MG63 (cell line): ENCODE data around the gene SLC13A5. TPM values are rescaled to one million over a fixed set of nuclear protein-coding genes. Genes with fewer than 3 reads are reported as not detected.
A peak's percentile ranks its signal among the peaks of the same experiment; 100 is the strongest.
"Not testable (repeated sequence)": the region's sequence is repeated elsewhere in the genome, so short reads cannot be mapped to it uniquely, and the experiment has no call there.

ENCODE experiments used
- DNase-seq: peaks from one replicate; pipeline ENCODE4 v3.0.0-alpha.2; 2020
- H3K27me3 ChIP-seq: fragments of 250-450 bp; sonication (Bioruptor Pico); 2 replicates; pipeline ENCODE4 v1.5.1; 2020; ENCODE audit warnings: mild to moderate bottlenecking, moderate library complexity
- H3K36me3 ChIP-seq: fragments of 250-450 bp; sonication (Bioruptor Pico); 2 replicates; pipeline ENCODE4 v1.5.1; 2020; ENCODE audit warnings: mild to moderate bottlenecking, moderate library complexity
- H3K4me3 ChIP-seq: fragments of 250-450 bp; sonication (Bioruptor Pico); 2 replicates; pipeline ENCODE4 v1.5.1; 2020; ENCODE audit warnings: mild to moderate bottlenecking, moderate library complexity
- H3K9me3 ChIP-seq: fragments of 250-450 bp; sonication (Bioruptor Pico); 2 replicates; pipeline ENCODE4 v1.5.1; 2020; ENCODE audit warnings: mild to moderate bottlenecking, moderate library complexity
- total RNA-seq: library from RNA; depleted of rRNA; stranded (reverse); fragments of >200 nt; shearing (Covaris generic); gene quantifications from 2 replicates; pipeline ENCODE4 v1.2.3, GENCODE V29; 2014; ENCODE audit warnings: low replicate concordance

Gene SLC13A5
- total RNA-seq, 1 experiment from 2014 or later = not detected

GRCh38 chr17:6677158-6677831, 35.9 kb downstream of the SLC13A5 start:
- H3K27me3 ChIP-seq = no peaks in the 10 kb centered on the region
- DNase-seq = no peak
- no peaks in the 10 kb centered on the region for H3K9me3 ChIP-seq
- no peak overlapping the region for H3K4me3 ChIP-seq
- H3K36me3 ChIP-seq = no peaks in the 10 kb centered on the region

DNA sequence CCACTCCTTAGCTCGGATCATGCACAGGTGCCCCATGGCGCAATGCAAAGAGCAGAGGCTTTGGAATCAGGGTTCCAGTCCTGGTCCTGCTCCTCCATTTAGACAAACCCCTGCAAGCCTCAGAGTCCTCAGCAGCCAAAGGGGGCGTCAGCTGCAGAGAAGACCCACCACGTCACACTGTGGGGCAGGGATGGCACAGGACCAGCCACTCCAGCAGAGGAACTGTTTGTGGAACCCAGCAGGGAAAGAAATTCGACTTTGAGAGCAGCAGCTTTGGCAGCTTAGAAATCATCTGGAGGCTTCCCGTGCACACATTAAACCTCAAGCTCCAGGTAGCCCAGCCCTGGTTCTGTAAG, 36.4 kb downstream of the SLC13A5 start:
- no peaks in the 10 kb centered on the region for H3K9me3 ChIP-seq
- DNase-seq = no peak
- no peak overlapping the region for H3K4me3 ChIP-seq
- H3K27me3 ChIP-seq = no peaks in the 10 kb centered on the region
- H3K36me3 ChIP-seq = no peaks in the 10 kb centered on the region

GRCh38 chr17:6675201-6675825, 37.9 kb downstream of the SLC13A5 start:
- no peaks in the 10 kb centered on the region for H3K27me3 ChIP-seq
- no peaks in the 10 kb centered on the region for H3K9me3 ChIP-seq
- no peak for DNase-seq
- H3K36me3 ChIP-seq = no peaks in the 10 kb centered on the region
- H3K4me3 ChIP-seq = no peak overlapping the region

GRCh38 chr17:6674586-6674985, 38.6 kb downstream of the SLC13A5 start:
- H3K4me3 ChIP-seq = no peak overlapping the region
- no peaks in the 10 kb centered on the region for H3K27me3 ChIP-seq
- H3K36me3 ChIP-seq = no peaks in the 10 kb centered on the region
- DNase-seq = no peak
- no peaks in the 10 kb centered on the region for H3K9me3 ChIP-seq

GRCh38 chr17:6671431-6671830, 41.7 kb downstream of the SLC13A5 start:
- Histone ChIP-seq H3K36me3 (no peaks in the 10 kb centered on the region), H3K27me3 (no peaks in the 10 kb centered on the region), H3K4me3 (no peak overlapping the region), H3K9me3 (no peaks in the 10 kb centered on the region)
- no peak for DNase-seq

GRCh38 chr17:6670999-6671398, 42.2 kb downstream of the SLC13A5 start:
- DNase-seq = no peak
- H3K4me3 ChIP-seq = no peak overlapping the region
- H3K9me3 ChIP-seq = no peaks in the 10 kb centered on the region
- no peaks in the 10 kb centered on the region for H3K36me3 ChIP-seq
- H3K27me3 ChIP-seq = no peaks in the 10 kb centered on the region

DNA sequence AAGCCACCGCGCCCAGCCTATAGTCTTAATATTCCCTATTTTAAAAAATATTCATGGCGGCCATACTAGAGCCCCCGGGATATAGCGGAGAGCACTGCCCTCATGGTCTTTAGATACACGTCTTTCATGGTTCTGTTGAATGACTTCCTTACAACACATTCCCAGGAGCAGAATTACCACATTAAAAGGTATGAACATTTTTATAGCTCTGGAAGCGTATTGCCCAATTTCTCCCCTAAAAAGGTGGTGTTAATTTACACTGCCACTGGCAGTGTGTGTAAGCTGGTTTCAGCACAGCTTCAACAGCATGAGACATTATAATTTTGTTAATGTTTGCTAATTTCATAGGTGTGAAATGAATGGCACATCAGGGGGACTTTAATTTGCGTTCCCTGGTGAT, 42.6 kb downstream of the SLC13A5 start:
- Histone ChIP-seq H3K4me3 (no peak overlapping the region), H3K36me3 (no peaks in the 10 kb centered on the region), H3K9me3 (no peaks in the 10 kb centered on the region), H3K27me3 (no peaks in the 10 kb centered on the region)
- DNase-seq = no peak

GRCh38 chr17:6669479-6670212, 43.5 kb downstream of the SLC13A5 start:
- Histone ChIP-seq H3K4me3 (no peak overlapping the region), H3K9me3 (no peaks in the 10 kb centered on the region), H3K27me3 (no peaks in the 10 kb centered on the region), H3K36me3 (no peaks in the 10 kb centered on the region)
- no peak for DNase-seq

DNA sequence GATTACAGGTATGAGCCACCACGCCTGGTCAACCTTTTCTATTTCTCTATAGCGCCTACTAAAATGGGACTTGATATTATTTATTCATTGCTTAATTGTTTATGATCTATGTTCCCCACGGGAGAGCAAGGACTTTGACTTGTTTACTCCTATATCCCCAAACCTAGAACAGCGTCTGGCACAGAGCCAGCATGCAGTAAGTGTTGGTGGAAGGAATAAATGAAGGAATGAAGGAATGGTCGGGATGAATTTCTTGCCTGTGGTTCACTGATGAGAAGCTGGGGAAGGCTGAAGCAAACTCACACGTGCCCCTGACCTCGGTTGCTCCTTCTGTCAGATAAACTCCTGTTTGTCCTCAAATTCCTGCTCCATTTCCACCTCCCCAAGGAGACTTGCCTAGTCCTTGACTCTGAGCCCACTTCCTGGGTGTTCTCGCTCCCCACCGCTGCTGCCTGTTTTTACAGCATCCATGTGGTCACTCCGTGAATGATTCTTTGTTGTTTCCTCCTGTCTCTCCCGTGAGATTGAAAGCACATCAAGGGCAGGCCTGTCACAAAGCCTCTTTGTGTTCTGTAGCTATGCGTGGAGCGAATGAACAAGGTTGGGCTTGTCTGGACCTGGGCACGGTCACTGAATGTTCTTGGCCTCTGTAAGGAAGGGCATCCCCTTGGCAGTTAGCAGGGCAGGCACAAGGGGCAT, 44.3 kb downstream of the SLC13A5 start:
- no peaks in the 10 kb centered on the region for H3K27me3 ChIP-seq
- DNase-seq = no peak
- H3K36me3 ChIP-seq = no peaks in the 10 kb centered on the region
- H3K9me3 ChIP-seq = no peaks in the 10 kb centered on the region
- no peak overlapping the region for H3K4me3 ChIP-seq

DNA sequence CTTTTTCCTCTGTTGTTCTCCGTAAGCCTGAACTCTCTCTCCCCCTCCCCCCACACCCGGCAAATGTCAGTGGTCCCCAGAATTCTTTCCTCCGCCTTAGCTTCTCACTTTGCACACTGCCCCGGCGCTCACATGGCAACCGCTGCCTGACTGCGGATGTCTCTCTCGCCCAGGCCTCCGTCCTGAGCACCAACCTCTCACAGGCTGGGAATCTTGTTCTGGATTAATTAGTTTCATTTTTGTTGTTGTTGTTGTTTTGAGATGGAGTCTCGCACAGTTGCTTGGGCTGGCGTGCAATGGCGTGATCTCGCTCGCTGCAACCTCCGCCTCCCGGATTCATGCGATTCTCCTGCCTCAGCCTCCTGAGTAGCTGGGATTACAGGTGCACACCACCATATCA, 45.0 kb downstream of the SLC13A5 start:
- DNase-seq = no peak
- Histone ChIP-seq H3K4me3 (no peak overlapping the region), H3K9me3 (no peaks in the 10 kb centered on the region), H3K36me3 (no peaks in the 10 kb centered on the region), H3K27me3 (no peaks in the 10 kb centered on the region)

DNA sequence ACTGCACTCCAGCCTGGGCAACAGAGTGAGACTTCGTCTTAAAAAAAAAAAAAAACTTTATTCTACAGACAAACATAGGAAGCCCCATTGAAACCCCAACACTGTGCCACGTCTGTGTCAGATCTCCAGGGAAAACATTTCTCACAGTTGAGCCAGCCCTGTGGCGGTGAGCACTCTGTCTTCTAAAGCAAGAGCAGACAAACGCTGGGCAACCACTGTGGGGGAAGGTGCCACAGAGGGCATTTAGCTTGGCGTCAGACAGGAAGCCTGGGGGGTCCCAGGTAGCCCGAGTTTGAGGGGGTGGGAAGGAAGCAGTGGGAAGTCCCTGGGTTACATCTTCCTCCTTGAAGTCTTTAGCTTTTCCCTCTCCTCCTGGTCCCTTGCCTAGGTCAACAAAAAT, 45.7 kb downstream of the SLC13A5 start:
- Histone ChIP-seq H3K4me3 (no peak overlapping the region), H3K9me3 (no peaks in the 10 kb centered on the region), H3K36me3 (no peaks in the 10 kb centered on the region), H3K27me3 (no peaks in the 10 kb centered on the region)
- no peak for DNase-seq

DNA sequence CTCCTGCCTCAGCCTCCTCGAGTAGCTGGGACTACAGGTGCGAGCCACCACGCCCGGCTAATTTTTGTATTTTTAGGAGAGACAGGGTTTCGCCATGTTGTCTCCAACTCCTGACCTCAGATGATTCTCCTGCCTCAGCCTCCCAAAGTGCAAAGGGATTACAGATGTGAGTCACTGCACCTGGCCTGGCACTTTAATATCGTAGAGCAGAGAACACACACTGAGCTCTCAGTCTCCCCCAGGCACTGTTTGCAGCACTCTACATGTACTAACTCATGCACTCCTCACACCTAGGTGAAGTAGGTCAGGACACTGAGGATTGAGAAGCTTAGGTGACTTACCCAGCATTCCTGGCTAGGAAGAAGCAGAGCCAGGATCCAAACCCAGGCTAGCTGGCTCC, 46.6 kb downstream of the SLC13A5 start:
- Histone ChIP-seq H3K9me3 (no peaks in the 10 kb centered on the region), H3K4me3 (no peak overlapping the region), H3K27me3 (no peaks in the 10 kb centered on the region), H3K36me3 (no peaks in the 10 kb centered on the region)
- DNase-seq = no peak

DNA sequence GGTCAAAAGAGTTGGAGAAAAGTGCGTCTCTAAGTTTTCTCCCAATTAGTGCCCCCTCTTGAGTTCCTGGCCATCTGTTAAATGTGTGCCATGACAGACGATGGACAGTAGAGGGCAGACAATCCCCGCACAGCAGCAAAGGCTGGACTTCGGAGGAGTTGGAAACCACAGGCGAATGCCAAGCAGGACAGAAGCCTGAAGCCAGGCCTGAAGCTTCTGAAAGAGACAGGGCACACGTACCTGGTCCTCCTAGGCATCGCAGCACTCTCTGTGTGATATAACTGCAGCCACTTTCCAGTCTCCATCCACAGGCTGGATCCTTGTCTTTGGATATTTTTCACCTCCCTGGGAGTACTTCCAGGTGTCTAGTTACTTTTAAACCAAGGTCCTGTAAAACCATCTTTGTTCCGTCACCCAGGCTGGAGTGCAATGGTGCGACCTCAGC, 47.1 kb downstream of the SLC13A5 start:
- DNase-seq = peak; percentile 56
- Histone ChIP-seq H3K36me3 (no peaks in the 10 kb centered on the region), H3K9me3 (no peaks in the 10 kb centered on the region), H3K4me3 (no peak overlapping the region), H3K27me3 (no peaks in the 10 kb centered on the region)

GRCh38 chr17:6663200-6663599, 50.0 kb downstream of the SLC13A5 start:
- not testable (repeated sequence) for H3K4me3 ChIP-seq, DNase-seq, H3K9me3 ChIP-seq, H3K27me3 ChIP-seq, H3K36me3 ChIP-seq

GRCh38 chr17:6661464-6661848, 51.7 kb downstream of the SLC13A5 start:
- DNase-seq = no peak
- Histone ChIP-seq H3K4me3 (no peak overlapping the region), H3K9me3 (no peaks in the 10 kb centered on the region), H3K36me3 (no peaks in the 10 kb centered on the region), H3K27me3 (no peaks in the 10 kb centered on the region)

DNA sequence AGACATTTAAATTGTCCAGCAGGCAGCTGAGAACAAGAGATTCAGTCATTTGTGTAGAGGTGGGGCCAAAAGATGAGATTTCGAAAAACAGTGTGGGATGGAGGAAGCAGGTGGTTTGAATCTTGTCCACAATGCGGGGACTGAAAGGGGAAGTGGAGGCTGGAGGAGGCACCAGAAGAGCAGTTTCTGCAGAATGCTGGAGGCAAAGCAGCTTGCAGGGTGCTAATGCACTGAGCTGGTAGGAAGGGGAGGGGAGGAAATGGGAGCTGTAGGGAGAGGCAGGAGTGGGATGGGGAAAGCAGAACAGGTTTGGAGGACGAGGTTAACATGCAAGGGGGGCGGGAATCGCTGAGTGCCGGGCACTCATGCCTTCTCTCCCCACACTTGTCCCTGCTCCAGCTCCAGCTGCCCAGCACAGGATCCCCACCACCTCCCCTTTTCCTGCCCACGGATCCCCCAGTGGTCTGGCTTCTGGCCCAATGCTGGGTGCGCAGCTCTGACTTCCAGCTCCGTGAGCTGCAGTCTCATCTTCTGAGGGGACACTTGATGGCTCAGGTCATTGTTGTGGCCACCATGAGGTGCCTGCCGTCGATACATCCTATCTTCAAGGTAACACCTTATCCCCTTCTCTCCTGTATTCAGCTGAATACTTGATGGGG, 52.2 kb downstream of the SLC13A5 start:
- Histone ChIP-seq H3K27me3 (no peaks in the 10 kb centered on the region), H3K9me3 (no peaks in the 10 kb centered on the region), H3K4me3 (no peak overlapping the region), H3K36me3 (no peaks in the 10 kb centered on the region)
- no peak for DNase-seq

DNA sequence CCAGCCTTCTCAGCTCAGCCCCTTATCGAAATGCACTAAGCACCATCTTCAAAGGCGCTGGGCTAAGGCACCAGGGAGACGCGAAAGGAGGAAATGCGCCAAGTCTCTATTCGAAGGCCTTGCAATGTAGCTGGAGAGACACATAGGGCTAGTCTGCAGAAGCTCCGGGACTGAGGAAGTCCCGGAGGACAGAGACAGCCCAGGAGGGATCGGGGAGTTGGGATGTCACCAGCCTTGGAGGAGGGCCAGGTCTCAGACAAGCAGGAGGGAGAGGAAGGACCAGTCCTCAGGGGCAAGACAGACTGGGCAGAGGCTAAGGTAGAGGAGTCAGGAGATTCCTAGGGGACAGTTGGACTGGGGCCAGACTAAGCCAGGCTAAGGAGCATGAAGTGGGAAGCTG, 53.1 kb downstream of the SLC13A5 start:
- Histone ChIP-seq H3K9me3 (no peaks in the 10 kb centered on the region), H3K36me3 (no peaks in the 10 kb centered on the region), H3K27me3 (no peaks in the 10 kb centered on the region), H3K4me3 (no peak overlapping the region)
- no peak for DNase-seq
